Erythroblast (primary cell): ENCODE results near the gene NRTN.

ENCODE experiments used
- GATA1 ChIP-seq: IDR thresholded peaks from 2 replicates; pipeline ENCODE4 v1.6.1; 2011; ENCODE audit warnings: low read depth, mild to moderate bottlenecking, control low read depth, low read length, moderate library complexity
- POLR2A ChIP-seq: IDR thresholded peaks from 2 replicates; pipeline ENCODE4 v1.6.1; 2011; ENCODE audit warnings: mild to moderate bottlenecking, low read length

DNA sequence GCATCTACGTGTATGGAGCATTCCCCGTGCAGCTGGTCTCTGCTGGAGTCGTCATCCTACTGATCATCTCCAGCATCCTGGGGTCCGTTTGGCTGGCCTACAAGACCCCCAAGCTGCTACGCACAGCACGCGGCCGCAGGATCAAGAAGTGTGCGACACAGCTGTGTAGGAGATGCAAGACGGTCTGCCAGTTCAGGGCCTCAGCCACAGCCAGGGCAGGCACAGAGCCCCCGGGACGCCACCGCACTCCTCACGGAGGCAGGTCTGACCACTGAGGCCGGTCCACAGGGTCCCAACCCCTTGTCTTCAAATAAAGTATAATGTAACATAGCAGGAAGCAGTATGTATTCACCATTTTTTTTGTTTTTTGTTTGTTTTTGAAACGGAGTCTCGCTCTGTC lies 26.5 kb upstream of the NRTN start:
- TF ChIP-seq POLR2A (no peak), GATA1 (no peak)
